Stimulated activated CD8-positive, alpha-beta memory T cell treated with anti-CD3 and anti-CD28 coated beads, Interleukin-12 subunit alpha, Interleukin-12 subunit beta, amount 100 ng/mL, for 24 hours (primary cell): ENCODE measurements around the gene NR2C2AP.
"Not testable (repeated sequence)": the region's sequence is repeated elsewhere in the genome, so short reads cannot be mapped to it uniquely, and the experiment has no call there.

Source experiments
- DNase-seq: peaks from one replicate; pipeline ENCODE4 v3.0.0-alpha.2; 2020; ENCODE audit errors: extremely low read depth

NR2C2AP gene

DNA sequence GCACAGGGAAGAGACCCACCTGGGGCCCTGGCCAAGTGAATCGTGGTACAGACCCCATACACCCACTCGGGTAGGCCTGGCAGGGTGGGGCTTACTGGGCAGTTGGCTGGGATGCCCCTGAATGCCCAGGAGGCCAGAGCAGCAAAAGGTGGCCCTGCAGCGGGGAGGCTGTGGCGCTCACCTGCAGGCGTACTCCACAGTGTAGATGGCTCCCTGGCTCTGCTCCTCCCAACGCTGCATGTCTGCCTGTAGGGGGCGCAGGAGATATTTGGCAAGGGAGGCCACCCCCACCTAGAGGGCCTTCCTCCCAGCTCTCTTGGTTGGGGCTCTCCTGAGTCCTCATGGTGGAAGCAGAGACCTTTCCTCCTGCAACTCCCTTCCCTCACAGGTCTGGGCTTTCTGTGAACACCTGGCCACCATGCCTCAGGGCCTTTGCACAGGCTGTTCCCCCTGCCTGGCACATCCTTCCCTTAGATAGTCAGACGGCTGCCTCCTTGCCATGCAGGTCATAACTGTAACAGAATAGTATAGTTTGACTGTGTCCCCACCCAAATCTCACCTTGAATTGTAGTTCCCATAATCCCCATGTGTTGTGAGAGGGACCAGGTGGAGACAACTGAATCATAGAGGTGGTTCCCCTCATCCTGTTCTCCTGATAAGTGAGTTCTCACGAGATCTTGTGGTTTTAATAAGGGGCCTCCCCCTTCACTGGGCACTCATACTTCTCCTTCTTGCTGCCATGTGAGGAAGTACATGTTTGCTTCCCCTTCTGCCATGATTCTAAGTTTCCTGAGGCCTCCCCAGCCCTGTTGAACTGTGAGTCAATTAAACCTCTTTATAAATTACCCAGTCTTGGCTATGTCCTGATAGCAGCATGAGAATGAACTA lies 17.1 kb downstream of the NR2C2AP start:
- DNase-seq: no peak

GRCh38 chr19:19181488-19181998 lies 21.7 kb downstream of the NR2C2AP start:
- DNase-seq: no peak

DNA sequence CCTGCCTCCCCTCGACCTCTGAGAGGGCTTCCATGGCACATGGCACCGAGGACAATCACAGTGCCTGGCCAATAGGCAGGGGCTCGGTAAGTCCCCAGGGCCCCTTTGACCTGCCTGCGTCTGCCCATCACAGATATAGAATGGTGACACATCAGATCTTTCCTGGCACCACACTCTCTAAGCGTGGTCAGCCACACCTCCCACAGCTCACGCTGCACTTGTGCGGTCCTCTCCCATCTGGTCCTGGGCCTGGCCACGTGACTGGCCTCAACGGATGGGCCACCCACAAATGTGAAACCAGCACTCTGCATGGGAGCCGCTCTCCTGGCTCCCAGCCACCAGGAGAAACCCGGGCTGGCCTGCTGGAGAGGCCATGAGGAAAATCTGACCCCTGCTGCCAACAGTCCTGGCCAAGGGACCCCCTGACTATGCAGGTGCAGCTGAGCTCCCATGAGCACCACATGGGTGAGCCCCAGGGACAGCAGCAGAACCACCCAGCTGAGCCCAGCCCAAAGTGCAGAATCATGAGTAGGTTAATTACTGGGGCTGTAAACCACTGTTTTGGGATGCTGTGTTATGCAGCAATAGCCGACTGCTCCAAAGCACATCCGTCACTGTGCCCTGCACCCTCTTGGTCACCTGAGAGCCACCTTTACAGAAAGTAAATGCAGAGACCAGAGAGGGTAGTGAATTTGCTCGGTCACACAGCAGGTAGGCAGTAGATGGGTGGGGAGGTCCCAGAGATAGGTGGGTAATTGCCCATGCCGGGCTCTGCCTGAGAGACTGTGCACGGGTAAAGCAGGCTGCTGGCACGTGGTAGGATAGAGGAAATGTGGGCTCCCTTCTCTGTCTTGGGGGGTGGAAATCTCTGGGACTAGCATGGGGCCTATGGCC lies 23.4 kb downstream of the NR2C2AP start:
- DNase-seq: no peak

- DNase-seq: no peak
These were observed 26.3 kb downstream of the NR2C2AP start for GRCh38 chr19:19176950-19177349.

DNA sequence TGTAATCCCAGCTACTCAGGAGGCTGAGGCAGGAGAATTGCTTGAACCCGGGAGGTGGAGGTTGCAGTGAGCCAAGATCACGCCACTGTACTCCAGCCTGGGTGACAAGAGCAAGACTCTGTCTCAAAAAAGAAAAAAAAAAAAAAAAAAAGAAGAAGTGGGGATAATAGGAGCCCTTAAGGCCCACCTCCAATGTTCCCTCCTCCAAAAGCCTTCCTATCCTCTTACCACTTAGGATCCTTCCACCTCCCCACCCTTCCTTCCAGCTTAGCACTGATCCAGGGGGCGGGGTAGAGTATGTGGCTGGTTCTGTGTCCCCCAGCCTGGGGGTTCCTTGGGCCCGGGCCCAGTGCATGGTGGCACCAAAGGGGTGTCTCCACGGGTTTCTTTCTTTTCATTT lies 30.0 kb downstream of the NR2C2AP start:
- not testable (repeated sequence) for DNase-seq

DNA sequence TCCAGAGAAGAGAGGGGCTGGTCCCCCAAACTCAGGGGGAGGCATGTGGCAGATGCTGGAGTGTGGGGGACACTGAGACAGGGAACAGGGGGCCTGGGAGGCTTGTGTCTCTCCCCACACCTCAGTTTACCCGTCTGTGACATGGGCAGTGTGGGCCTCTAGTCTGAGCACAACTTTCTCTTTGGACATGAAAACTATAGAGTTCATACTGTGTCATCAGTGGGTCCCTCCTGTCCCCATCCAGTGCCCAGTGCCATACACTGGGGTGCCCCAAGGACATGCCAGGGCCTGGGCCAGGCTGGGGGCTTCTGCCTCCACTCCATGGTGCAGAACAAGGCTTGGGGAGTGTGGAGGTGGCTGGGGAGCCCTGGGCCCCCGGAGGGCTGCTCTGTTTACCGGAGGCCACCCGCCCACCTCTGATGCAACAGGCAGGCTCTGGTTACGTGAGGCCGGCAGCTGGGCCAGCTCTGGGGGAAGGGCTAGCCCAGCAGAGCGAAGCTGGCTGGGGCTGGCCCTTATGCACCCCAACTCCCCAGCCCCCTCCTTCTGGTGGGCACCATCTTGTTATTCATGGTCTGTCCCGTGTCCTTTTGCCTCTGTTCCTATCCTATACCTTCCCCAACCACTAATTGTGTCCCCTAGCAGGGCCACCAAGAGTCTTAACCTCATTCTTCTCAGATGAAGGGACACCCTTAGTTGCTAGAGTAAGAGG lies 31.2 kb downstream of the NR2C2AP start:
- no peak for DNase-seq

DNA sequence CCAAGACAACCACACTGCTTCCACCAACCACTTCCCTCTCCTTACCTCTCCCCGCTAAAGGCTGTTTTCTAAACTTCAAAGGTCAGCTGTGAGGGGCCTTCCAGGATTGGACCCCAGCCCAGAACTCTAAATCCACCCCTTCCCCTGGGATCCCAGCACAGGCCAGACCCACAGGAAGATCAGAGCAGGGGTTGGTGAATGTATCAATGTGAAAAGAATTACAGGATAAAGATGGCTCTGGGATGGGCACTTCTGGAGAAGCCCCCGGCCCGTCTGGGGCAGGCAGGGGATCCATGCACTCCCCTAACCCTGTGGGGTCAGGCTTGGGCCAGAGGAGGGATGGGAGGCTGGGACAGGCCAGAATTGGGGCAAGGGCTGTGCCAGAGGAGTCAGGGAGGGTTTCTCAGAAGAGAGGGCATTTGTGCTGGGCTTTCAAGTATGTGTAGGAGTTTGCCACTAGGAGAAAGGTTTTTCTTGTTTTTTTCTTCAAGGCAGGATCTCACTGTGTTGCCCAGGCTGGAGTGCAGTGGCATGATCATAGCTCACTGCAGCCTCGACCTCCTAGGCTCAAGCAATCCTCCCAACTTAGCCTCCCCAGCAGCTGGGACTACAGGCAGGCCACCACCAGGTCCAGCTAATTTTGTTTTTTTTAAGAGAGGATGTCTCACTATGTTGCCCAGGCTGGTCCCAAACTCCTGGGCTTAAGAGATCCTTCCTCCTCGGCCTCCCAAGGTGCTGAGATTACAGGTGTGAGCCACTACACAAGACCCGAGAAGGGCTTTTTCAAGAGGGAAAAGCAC lies 32.1 kb downstream of the NR2C2AP start:
- DNase-seq: no peak

GRCh38 chr19:19170053-19170872 lies 33.0 kb downstream of the NR2C2AP start, which contains the start of gene MEF2B:
MEF2B (minus strand) TSS chr19:19170263; CDS start chr19:19150735, 19,528 bp downstream.
- peak; percentile 51 for DNase-seq

DNA sequence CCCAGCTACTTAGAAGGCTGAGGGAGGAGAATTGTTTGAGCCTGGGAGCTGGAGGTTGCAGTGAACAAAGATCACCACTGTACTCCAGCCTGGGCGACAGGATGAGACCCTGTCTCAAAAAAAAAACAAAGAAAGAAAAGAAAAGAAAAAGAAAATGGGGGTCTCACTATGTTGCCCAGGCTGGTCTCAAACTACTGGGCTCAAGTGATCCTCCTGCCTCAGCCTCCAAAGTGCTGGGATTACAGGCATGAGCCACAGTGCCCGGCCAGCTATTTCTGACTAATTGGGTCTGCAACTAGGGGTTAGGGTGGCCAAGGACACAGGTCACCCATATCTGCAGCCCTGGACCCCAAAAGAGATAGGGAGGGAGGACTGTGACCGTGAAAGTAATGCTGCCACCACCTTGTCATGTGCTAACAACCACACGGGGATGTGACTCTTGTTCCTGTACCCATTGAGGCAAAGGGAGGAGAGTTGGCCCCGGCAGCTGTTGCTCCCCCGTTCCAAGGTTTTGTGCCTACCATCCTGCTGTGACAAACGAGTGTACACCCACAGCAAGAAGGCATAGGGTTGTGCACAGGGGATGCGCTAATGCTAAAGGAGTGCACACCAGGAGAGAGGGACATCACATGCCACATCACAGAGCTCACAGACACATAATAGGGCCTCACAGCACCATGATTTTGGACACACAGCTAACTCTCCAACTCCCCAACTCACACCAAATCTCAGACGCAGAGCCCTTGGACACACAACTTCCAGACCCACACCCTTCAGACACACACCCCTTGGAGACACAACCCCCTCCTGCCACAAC lies 33.8 kb downstream of the NR2C2AP start:
- DNase-seq: no peak

DNA sequence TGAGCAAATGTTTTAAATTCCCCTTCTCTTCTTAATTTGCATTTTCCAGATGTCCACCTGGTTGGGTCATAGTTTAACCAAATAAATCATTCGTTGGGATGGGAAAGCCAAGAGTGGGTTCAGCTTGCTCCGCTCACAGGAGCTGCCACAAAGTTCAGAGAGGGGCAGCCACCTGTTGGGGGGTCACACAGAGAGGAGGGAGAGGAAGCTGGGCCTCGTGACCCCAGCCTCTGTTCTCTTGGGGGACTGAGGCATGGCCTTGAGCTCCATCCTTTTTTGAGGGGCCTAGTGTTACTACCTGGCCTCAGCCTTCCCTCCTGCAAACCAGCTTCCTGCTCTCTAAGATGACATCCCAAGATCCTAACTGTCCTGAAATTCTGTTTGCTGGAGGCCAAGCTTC lies 35.6 kb downstream of the NR2C2AP start:
- no peak for DNase-seq

GRCh38 chr19:19165396-19165795 lies 37.8 kb downstream of the NR2C2AP start:
- no peak for DNase-seq

- DNase-seq: no peak
These were observed 40.7 kb downstream of the NR2C2AP start for GRCh38 chr19:19162495-19162894.

- DNase-seq: no peak
These were observed 42.7 kb downstream of the NR2C2AP start for GRCh38 chr19:19160461-19161035.

- DNase-seq: no peak
These were observed 43.7 kb downstream of the NR2C2AP start for GRCh38 chr19:19159534-19159933.

DNA sequence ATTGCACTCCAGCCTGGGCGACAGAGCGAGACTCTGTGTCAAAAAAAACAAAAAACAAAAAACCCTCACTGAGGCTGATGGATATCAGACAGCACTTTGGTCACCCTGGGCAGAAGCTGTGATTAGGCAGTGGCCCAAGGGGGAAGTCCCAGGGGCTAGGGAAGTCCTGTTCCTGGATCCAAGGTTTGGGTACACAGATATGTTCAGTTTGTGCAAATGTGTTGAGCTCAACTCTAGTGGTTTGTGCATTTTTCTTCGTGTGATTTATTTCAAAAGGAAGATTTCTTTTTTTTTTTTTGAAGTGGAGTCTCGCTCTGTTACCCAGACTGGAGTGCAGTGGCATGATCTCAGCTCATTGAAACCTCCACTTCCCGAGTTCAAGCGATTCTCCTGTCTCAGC lies 45.4 kb downstream of the NR2C2AP start:
- no peak for DNase-seq

DNA sequence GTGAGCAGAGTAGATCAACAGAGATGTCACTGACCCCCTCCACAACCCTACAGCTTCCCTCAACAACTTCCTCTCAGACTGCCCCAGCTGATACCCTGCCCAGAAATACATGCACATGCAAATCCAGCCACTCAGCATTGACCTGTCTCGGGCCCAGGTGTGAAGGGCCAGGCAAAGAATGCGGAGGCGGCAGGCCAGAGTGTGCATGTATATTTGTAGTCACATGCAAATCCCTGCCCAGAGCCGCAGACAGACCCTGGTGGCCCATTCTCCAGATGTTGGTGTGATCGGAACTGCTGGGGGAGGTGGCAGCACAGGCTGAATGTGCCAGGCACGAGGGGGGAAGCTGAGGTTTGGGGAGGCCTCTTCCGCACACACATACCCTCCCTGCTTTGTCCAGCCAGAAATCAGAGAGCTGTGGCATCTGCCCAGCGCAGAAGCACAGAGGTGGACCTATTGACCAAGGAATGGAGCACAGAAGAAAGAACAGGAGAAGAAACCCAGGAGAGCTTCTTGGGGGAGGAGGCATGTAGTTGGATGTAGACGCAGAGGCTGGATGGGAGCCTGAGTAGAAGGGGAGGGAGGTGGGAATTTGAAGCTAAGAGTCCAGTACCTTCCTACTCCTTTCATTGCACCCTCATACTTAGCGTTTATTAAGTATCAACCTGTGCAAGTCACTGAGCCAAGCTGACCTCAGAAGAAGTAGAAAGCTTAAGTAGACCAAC lies 47.6 kb downstream of the NR2C2AP start:
- no peak for DNase-seq

DNA sequence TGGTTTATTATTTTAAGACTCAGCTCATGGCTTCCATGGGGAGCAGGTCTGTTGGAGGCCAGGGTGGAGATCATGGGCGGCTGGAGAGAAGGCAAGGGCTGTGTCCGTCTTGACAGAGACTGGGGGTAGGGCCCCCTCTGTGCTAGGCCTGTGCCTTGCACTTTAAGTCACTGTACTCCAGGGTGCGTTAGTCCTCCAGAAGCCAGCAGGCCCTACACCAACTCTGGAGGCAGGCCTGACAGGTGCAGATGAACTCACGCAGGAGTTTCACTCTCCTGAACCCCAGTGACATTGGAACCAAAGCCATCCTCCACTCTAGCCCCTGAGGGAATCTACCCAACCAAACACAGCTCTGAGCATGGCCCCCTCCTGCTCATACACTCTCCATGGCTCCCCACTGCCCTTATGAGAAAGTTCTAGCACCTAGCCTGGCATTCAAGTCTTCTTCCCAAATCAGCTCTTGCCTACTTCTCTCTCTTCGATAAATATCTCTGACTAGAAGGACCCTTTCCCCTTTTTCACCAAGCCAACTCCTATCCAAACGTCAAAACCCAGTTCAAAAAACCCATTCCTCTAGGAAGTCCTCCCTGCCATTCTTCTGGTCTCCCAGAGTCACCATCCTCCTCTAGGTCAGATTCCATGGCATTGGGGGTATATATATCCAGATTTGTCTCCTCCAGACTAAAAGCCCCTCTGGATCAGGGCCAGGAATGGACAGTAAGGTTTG lies 48.3 kb downstream of the NR2C2AP start:
- DNase-seq: no peak
